OCI-M2 (cell line): ENCODE measurements around the gene SLC6A12.
"Not testable (repeated sequence)": the region's sequence is repeated elsewhere in the genome, so short reads cannot be mapped to it uniquely, and the experiment has no call there.

Experiments
- DNase-seq: peaks from one replicate; lab custom pipeline; 2025; ENCODE audit not compliant: unreplicated experiment; lab: John Stamatoyannopoulos, UW

Gene SLC6A12

DNA sequence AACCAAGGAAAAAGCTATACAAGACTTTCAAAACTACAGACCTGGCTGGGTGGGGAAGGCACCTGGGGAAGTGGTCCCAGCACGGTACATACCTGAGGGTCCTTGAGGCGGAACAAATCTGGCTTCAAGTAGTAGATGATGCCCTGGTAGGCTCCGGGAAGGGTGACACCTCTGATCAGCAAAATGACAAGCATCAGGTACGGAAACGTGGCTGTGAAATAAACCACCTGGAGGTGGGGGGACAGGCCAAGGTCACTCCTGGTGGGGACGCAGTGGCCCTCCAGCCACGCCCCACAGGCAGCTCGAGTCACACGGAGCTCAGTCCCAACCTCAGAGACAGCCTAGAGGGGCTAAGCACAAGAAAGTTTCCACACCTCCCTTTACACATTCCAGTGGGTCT, 15.3 kb downstream of the SLC6A12 start:
- no peak for DNase-seq

DNA sequence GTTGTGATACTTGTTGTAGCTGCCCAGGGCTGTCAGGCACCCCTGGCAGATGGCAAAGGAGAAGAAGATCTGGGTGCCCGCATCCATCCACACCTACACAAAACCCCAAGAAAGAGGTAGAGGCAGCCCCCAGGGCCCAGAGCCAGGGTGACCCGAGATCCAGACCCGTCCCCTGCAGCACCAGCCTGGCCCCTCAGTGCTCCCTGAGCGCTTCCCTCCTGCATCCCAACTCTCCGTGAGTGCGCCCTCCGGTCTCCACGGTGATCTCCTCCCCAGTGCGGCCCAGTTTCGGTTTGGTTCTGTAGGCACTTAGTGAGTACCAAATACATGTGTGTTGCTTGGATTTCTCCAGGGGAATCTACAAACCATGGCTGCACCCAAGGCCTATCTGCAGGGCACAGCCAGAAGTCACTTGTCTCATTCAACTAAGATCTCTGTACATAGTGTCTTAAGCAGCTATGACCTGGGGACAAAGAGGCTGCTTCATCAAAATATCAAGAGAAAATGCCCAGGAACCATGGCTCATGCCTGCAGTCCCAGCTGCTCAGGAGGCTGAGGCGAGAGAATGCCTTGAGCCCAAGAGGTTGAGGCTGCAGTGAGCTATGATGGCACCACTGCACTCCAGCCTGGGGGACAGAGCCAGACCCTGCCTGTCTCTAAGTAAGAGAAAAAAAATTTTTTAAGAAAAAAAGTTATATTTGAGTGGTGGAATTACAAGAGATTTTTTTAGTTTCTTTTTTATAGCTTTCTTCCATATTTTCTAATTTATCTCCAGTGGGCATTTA, 15.9 kb downstream of the SLC6A12 start:
- no peak for DNase-seq

DNA sequence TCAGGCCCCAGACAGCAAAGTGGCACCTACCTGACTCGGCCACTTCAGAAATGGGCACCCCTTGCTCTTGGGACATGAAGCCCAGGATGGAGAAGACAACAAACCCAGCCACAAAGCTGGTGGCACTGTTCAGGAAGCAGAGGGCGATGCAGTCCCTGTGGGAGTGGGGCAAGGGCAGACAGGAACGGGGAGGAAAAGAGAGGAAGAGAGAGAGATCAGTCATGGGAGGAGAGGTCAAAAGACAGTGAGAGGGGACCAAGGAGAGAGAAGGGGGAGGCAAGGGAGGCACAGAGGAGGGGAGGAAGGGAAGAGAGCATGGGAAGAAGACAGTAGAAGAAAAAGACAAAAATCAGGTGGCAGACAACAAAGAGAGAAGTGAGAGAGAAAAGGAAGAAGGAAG, 16.6 kb downstream of the SLC6A12 start:
- DNase-seq: no peak

DNA sequence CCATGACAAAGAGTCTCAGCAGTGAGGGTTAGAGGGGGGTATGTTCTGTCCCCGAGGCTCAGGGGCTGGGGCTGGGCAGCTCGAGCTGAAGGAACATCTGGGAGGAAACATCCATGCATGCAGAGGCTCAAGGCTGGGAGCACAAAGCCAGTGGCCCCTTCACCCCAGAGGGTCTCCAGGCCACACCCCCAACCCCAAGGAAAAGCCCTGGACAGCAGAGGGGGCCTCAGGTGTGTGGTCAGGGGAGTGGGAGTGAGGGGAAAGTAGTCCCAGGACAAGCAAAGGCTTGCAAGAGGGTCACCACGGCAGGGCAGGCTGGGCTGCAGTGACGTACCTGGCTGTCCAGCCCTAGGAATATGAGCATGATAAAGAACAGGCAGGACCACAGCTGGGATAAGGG, 17.5 kb downstream of the SLC6A12 start:
- DNase-seq: no peak

DNA sequence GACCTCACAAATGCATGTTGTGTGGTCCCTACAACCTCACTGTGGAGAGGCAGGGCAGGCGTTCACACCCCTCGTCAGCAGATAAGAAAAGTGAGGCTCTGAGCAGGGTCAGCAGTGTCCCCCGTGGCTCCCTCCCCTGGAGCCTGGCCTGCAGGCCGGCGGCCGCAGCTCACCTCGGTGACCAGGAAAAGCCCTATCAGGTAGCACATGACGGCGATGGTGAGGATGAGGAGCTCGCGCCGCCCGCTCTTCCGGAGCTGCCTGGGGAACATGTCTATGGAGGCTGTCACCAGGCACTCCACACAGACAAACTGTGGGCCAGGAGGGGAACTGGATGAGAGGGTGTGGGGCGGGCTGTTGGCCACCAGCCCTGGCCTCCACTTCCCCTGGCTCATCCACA, 18.0 kb downstream of the SLC6A12 start:
- no peak for DNase-seq

DNA sequence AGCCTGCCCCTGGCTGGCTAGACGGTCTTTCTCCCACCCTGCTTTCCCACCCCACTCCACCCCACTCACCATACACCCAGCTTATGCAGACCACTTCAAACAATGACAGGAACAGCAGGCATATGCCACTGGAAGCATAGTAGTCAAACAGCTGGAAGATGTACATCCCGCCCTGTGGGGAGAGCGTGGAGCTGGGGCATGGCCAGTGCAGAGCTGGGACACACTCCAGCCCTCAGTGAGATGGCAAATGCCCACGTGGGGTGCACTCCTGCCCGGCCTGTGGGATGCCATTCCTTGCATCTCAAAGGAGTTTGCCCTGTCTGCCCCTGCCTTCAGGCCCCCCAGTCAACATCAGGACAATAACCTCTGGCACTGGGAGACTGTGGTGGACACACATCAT, 18.8 kb downstream of the SLC6A12 start:
- DNase-seq: no peak

DNA sequence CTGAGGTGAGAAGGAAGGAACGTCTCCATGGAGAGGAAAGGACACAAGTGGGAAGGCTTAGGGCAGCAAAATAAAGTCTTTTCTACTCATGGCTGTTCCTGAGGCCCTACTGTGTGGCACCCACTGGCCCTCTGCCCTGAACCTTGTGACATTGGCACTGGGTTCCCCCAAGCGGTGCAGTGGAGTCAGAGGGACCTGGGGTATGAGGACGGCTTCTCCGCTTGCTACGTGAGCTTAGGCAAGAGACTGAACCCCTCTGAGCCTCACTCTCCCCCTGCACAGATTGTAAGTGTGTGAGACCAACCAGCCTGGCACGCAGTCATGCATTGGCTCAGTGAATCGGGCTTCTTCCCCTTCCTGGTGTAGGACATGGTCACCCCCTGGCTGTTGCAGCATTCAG, 19.7 kb downstream of the SLC6A12 start:
- no peak for DNase-seq

DNA sequence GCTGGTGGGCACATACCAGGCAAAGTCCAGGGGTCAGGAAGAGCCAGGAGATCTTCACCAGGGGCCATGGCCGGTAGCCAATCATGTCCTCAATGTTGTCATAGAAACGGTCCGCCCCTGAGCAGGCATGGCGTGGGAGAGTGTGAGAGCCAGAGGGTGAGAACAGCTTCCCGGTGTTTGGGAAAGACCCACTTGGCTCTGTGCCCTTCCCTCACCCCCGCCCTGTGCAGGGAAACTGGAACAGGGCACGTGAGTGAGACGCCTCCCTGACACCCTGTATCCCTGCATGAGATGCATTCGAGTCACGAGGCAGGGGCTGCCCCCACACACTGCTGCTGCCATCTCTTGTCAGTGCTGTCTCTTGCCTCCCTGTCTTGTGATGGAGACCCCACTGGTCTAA, 20.7 kb downstream of the SLC6A12 start:
- no peak for DNase-seq

DNA sequence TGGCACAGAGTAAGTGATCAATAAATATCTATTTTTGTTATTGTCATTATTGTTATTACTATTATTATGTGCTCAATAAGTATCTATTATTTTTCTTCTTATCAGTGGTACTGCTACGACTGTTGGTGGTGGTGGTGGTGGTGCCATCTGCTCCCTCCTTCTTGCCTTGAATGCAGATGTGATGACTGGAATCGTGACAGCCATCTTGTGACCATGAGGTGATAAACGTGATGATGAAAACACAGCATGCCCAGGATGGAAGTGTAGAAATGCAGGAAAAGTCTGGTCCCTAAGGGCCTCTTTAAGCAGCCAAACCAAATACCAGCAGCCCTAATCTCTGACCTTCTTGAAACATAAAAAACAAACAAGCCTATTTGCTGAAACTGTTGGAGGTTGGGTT, 22.4 kb downstream of the SLC6A12 start:
- no peak for DNase-seq

DNA sequence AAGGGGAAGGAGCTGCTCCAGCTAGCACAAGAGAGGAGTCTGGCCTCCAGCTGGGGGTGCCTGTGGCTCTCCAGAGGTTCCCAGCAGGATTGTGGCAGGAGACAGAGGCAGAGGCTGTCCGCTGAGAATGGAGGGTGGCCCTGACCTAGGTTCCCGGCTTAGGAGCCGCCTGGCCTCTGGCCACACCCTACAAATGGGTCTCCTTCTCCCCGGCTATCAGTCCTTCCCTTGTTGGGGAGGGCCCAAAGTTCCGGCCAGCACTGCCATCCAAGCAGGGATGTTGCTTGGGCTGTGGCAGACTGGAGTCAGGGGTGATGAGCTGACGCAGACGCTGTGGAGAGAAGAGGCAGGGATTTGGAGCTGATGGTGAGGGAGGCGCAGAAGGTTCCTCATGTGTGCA, 23.1 kb downstream of the SLC6A12 start:
- no peak for DNase-seq

DNA sequence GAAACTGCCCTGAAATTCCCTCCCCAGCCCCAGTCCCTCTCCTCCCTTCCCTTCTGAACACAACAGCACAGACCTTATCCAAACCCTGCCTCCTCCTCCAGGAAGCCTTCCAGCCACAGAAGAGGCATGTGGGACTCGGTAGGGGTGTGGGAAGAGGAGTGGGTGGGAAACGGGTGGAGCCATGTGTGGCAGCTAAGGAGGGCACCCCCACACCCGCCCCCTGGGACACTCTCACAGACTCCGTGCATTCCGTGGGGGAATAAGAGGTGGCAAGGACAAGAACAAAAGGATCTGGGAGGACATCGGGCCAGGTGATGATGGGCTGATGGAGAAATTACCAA, 24.4 kb downstream of the SLC6A12 start:
- no peak for DNase-seq

DNA sequence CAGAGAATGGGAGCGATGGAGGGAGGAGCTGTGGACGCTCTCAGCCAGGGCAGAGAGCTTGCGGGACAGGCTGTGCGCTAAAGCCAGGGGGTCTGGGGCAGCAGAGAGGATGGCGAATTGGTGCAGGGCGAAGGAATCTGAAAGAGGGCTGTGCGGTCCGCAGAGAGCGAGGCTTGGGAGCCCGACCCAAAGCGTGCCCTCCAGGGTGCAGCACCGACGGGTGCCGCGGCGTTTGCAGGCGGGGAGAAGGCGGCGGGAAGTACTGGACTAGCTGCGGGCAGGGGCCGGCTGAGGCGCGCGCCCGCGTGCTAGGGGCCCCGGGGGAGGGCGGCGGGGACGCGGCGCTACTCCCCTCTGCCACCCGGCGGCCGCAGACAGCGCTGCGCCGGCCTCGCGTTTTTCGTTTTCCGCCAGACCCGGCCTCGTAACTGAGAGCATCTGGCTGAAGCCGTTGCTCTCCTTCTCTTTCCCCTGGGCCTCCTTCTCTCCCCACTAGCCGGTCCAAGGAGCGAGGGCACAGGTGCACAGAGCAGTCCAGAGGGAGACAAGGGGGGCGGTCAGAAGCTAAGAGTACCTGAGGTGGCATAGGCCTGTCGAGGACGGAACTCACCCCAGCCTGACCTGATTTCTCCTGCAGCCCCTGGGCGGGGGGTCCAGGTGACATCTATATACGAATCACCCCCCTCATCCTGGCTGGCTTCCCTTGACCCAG, 24.9 kb downstream of the SLC6A12 start:
- DNase-seq: no peak

DNA sequence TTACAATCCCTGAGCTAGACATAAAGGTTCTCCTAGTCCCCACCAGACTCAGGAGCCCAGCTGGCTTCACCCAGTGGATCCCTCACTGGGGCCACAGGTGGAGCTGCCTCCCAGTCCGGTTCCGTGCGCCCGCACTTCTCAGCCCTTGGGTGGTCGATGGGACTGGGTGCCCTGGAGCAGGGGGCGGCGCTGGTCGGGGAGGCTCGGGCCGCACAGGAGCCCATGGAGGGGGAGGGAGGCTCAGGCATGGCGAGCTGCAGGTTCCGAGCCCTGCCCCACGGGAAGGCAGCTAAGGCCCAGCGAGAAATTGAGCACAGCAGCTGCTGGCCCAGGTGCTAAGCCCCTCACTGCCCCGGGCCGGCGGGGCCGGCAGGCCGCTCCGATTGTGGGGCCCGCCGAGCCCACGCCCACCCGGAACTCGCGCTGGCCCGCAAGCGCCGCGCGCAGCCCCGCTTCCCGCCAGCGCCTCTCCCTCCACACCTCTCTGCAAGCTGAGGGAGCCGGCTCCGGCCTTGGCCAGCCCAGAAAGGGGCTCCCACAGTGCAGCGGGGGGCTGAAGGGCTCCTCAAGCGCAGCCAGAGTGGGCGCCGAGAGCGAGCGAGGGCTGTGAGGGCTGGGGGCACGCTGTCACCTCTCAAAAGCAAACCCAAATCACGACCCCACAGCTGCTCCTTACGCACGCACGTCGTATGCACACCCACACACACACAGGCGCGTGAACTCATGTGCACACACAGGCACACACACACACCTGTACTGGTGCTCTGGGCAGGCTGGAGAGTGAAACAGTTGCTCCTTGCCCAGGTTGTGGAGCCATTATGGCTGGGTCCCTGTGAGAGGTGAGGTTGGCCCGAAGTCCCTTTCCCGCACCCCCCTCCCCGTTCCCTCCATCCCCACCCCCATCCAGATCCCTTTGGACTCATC, 25.7 kb downstream of the SLC6A12 start:
- not testable (repeated sequence) for DNase-seq

DNA sequence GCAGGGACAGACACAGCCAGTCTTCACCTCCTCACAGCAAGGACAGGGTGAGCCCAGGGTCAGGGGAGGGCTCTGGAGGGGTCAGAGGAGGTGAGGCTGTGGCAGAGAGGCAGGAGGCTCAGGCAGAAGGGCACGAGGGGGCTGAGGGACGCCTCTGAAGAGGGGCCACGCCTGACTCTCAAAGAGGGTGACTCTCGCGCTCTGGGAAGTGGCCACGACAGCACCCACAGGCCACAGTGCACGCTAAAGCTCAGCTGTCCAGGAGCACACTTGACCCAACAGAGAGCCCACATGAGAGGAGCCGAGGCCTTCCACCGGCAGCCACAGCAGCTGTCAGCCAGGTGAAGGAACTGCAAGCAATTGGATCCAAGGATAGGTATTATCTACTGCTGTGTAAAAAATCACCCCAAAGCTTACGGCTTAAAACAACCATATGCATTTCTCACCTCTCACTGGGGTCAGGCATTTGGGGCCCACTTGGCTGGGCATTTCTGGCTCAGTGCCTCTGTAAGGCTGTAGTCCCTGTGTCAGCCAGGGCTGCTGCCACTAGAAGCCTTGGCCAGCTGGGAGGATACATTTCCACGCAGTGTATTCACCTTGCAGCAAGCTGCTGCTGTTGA, 27.8 kb downstream of the SLC6A12 start:
- DNase-seq: no peak

DNA sequence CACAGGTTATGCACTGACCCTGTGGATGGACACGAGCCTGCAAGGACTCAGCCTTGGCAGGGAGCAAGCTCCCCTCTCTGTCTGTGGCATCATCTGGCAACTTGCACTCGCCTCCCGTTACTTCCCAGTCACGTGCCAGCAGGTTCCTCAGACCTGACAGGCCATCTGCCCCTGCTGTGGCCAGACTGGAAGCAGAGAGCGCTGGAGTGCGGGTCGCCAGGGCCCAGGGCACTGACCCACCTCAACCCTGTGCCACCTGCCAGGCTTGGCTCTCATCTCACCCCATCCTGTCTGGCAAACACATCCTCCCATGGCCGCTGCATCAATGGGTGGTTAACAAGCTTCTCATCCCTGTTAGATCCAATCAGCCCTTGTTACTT, 28.4 kb downstream of the SLC6A12 start:
- no peak for DNase-seq

DNA sequence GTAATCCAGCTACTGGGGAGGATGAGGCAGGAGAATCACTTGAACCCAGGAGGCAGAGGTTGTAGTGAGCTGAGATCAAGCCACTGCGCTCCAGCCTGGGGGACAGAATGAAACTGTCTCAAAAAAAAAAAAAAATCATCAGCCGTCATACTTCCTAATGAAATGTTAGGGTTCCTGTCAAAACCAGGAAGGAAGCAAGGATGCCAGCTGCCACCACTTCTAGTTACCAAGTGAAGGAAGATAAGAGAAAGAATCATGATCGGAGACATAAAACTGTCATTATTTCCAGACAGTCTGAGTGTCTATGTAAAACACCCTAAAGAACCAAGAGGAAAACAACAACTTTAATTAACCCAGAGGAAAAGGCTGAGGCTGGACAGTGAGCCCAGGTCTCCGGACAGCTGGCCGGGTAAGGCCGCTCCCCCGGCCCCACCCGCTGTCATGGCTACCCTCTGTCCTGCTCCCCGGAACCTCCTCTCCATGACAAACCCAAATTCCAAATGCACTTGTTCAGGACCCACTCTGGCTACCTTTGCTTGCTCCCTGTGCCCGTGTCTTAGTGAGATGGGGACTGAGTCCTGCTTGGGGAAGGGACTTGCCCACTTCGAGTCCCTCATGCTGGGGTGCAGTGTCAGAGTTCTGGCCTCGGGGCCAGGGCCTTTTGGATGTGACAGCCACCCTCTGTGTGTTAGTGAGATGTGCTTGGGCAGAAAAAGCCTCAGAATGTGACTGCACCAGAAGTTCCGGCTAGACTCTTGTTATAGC, 29.0 kb downstream of the SLC6A12 start:
- no peak for DNase-seq

DNA sequence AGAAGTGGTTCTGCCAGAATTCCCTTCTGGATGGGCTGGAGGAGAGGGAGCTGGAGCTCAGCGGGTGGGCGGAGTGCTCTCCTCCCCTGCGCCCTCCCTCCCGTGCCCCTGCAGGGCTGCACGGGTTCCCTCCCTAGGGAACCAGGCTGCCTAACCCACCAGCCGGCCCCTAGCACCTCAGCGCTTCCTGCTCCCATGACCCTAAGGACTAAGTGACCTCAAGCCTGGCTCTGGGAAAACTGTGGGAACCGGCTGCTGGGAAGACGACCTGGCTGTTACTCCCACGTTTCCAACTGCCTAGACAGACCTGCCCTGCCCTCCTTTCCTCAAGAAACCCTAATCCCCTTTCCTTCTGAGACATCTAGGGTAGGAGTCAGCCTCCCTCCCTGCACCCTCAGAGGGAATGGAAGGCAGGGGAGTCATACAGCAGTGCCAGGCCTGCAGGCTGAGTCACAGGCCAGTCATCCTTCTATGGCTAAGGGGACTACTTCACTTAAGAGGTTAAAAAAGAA, 31.5 kb downstream of the SLC6A12 start:
- no peak for DNase-seq

DNA sequence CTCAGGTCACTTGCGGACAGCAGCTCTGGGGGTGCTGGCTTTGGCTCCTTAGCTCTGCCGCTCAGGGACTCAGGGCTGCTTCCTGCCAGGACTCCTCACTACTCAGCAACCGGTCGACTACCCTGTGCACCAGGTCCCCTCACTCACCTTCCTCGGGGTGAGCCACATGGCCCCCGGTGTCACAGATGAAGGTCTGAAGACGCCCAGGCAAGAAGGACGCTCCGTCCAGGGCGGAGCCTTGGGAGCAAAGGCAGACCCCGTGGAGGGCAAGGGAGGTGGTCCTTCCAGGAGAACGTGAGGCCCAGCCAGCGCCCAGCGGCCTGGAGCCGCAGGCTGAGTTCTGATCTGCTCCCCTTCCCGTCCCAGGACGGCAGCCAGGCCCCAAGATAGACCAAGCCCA, 32.0 kb downstream of the SLC6A12 start:
- no peak for DNase-seq

DNA sequence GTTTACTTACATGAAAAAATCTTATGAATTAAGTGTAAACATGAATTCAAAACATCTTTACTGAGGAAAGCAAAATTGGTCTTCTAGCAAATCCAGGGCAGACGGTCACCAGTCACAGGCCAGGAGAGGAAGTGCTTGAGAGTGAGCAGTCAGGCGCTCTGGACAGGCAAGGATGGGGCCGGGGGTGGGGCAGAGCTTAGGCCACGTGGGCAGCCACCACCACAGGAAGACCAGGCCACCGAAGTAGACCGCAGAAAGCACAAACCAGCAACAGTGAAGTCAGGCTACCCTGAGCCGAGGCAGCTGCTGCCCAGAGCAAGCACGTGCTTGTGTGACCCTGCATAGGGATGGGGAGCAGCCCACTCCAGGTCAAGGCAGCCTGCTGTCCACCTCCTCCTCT, 33.5 kb downstream of the SLC6A12 start:
- no peak for DNase-seq

DNA sequence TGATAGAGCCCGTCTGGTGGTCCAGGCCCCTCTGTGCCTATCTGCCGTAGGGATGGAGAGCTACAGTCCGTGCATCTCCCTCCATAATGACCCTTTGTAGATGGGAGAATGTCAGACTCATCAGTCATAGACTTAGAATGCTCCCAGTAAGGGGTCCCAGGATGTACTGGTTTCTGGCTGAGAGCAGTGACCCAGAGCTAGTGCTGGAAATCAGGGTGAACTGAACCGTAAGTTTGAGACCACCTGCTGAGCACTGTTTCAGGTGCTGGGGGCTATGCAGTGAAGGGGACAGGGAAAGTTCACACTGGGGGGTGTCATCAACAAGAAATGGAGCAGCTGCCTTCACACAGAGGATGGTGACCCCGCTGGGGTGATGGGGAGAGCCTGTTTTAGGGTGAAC, 34.1 kb downstream of the SLC6A12 start:
- no peak for DNase-seq
